KOPT-K1 (cell line): ENCODE measurements around the gene RIPOR1.

Experiments used
- H3K27ac ChIP-seq: fragments of 200-600 bp; sonication (generic); 2 replicates; pipeline ENCODE4 v1.5.1; 2016; ENCODE audit warnings: antibody characterized with exemption, mild to moderate bottlenecking, low read depth, low read length; ENCODE audit not compliant: poor library complexity, severe bottlenecking
- H3K36me3 ChIP-seq: fragments of 200-600 bp; sonication (generic); 2 replicates; pipeline ENCODE4 v1.5.1; 2017; ENCODE audit warnings: antibody characterized with exemption, mild to moderate bottlenecking, low read length, moderate library complexity; ENCODE audit not compliant: insufficient read depth
- H3K9me3 ChIP-seq: fragments of 200-600 bp; sonication (generic); 2 replicates; pipeline ENCODE4 v1.5.1; 2017; ENCODE audit warnings: antibody characterized with exemption, low read length, mild to moderate bottlenecking; ENCODE audit not compliant: insufficient read depth, poor library complexity, severe bottlenecking

RIPOR1 gene

DNA sequence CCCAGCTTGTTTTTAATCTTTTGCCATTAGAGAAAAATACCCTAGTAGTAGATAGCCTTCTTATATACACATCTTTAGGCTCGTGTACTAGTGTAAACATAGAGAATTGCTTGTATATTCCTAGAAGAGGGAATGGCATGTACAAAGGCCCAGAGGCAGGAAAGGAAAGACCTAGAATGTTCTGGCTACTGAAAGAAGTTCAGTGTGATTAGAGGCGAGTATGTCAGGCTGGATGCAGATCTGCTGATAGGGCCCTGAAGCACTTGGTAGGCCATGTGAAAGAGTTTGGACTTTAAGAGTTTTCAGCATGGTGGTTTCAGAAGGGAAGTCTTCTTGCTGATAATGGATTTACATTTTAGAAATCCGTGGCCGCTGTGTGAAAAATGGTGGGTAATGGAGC, 51.1 kb downstream of the RIPOR1 start:
- Histone ChIP-seq H3K27ac (no peak overlapping the region), H3K36me3 (peaks cover 86% of the 10 kb centered on the region)

DNA sequence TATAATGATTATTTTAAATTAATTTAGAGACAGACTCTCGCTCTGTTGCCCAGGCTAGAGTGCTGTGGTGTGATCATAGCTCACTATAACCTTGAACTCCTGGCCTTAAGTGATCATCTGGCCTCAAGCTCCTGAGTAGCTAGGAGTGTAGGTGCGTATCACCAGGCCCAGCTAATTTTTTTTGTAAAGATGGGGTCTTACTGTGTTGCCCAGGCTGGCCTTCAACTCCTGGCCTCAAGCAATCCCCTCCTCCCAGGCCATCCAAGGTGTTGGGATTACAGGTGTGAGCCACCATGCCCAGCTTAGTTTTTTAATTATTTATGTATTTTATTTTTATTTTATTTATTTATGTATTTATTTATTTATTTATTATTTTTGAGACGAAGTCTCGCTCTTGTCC, 51.6 kb downstream of the RIPOR1 start:
- H3K9me3 ChIP-seq, result no peaks in the 10 kb centered on the region
- H3K27ac ChIP-seq, result no peak overlapping the region
- H3K36me3 ChIP-seq, result peaks cover 81% of the 10 kb centered on the region

More for the DNA sequence above, 51.1 kb downstream of the RIPOR1 start:
- no peaks in the 10 kb centered on the region for H3K9me3 ChIP-seq

DNA sequence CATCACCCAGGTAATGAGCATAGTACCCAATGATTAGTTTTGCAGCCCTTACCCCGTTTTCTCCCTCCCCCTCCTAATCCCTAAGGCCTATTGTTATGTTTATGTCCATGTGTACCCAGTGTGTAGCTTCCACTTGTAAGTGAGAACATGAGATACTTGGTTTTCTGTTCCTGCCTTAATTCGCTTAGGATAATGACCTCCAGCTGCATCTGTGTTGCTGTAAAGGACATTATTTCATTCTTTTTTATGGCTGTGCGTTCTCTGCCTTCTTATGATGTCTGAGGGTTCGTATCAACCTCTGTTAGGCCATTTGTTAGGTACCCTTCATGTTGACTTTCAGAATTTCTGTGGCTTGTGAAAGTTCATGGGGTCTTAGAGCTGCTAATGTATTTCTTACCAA, 64.7 kb downstream of the RIPOR1 start:
- Histone ChIP-seq H3K9me3 (no peaks in the 10 kb centered on the region), H3K27ac (no peak overlapping the region), H3K36me3 (peaks cover 51% of the 10 kb centered on the region)

DNA sequence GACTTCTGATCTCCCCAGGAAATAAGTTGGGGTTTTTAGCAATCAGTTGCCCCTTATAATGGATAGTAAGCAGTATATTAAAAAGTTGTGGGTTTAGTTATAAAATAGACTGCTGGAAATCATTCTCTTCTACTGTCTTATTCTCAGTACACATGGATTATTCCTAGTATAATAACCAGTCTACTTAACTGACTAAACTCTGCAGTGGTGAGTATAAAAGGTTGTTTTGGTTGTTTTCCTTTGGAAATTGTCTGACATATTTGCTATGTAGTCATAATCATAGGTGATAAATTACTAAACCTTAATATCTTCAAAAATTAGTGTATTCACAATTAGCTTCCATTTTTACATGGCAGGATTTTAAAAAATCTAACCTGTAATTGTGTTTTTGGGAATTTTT, 65.1 kb downstream of the RIPOR1 start:
- H3K9me3 ChIP-seq, result no peaks in the 10 kb centered on the region
- peaks cover 55% of the 10 kb centered on the region for H3K36me3 ChIP-seq
- no peak overlapping the region for H3K27ac ChIP-seq

DNA sequence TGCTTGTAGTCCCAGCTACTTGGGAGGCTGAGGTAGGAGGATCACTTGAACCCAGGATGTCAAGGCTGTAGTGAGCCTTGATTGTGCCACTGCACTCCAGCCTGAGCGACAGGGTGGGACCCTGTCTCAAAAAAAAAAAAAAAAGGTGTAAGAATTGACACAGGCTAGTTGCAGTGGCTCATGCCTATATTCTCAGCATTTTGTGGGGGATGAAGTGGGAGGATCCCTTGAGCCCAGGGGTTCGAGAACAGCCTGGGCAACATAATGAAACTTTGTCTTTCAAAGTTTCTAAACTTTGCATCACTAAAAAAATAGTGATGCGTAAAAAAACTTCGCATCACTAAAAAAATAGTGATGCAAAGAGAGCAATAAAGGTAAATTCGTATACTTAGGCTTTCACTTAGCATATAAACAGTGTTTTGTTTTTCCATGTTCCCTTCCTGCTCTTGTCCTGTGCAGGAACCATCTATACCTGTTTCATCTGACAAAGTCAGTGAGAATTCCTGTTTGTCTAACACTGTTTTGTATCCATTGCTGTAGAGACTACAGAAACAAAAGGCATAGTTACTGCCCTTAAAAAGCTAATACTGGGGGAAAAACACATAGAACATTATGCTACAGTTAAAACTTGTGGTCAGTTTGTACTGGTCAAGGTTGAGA, 65.8 kb downstream of the RIPOR1 start:
- Histone ChIP-seq H3K36me3 (peaks cover 62% of the 10 kb centered on the region), H3K27ac (no peak overlapping the region), H3K9me3 (no peaks in the 10 kb centered on the region)

DNA sequence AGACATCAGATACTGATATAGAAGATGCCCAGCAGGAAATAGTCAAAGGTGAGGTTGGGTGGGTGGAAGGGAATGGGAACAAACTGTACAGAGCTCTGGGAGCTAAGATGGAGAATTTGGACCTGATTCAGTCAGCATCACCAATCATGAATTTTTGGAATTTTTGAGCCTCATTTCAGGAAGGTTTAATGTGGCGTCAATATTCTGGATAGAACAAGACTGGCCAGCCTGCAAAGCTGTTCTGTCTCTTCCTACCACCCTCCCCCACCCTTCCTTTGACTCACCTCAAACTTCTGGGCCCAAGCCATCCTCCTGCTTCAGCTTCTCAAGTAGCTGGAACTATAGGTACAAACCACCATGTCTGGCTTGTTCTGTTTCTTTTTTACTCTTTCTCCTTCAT, 66.3 kb downstream of the RIPOR1 start:
- Histone ChIP-seq H3K27ac (no peak overlapping the region), H3K36me3 (peaks cover 67% of the 10 kb centered on the region), H3K9me3 (no peaks in the 10 kb centered on the region)
